Non-pigmented ciliary epithelial cell (primary cell): Measurements from ENCODE around the gene NPEPL1.

Source experiments
- DNase-seq: peaks from one replicate; pipeline ENCODE4 v3.0.0-alpha.2; 2010; ENCODE audit warnings: low read depth

NPEPL1 gene

GRCh38 chr20:58658760-58659159, 33.8 kb upstream of the NPEPL1 start:
- no peak for DNase-seq

- no peak for DNase-seq
Measured at GRCh38 chr20:58659841-58660240, 32.8 kb upstream of the NPEPL1 start.

- no peak for DNase-seq
Measured at GRCh38 chr20:58660855-58661597, 31.6 kb upstream of the NPEPL1 start.

GRCh38 chr20:58661598-58662473, 30.8 kb upstream of the NPEPL1 start:
- DNase-seq = no peak

DNA sequence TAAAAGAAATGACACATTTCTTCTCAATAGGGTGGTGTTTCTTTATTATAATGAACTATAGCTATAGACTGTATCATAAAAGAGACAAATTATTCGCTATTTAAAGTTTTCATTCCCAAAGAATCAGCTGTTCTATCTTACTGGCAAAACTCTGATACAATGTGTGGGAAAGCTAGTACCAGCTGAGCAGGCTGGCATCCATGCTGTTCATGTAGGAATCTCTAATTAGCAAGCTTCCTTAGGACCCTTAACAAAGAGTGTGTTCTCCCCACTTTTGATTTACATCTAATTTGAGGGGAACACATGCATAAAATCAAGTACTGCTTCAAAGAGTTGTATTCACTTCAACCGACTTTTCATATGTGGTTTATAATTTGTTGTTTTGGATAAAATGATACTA, 28.3 kb upstream of the NPEPL1 start:
- no peak for DNase-seq

DNA sequence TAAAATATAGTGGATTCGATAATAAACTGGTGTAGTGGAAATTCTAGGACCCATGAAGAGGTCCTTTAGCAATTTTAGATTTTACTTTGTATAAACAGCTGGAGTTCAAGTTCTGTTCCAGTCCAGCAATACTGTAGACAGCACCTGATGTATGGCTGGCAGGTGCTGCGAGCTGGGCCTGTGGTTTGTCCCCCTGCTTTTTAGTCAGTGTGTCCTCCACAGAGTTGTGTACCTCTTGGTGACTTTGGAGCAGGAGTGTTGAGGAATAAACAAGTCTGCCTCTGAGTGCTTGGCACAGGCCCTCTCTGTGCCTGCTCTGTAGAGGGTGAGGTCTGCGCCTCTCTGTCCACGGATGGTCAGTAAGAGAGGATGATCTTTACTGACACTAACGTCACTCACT, 27.7 kb upstream of the NPEPL1 start:
- no peak for DNase-seq

GRCh38 chr20:58665606-58666005, 27.0 kb upstream of the NPEPL1 start:
- DNase-seq = no peak

GRCh38 chr20:58666702-58667101, 25.9 kb upstream of the NPEPL1 start:
- no peak for DNase-seq

DNA sequence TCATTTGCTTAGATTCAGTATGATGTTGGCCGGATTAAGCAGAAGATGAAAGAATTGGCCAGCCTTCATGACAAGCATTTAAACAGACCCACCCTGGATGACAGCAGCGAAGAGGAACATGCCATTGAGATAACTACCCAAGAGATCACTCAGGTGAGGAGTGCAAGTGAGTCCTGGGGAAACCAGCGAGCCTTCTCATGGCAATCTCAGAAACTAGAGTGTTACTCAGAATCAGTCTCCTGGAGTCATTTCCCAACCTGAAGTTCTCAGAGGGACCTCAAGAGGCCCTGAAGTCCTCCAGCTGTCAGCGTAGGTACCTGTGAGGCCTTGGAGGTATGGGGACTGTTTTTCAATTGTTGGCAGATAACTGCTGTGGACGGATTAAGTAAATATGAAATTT, 24.6 kb upstream of the NPEPL1 start:
- no peak for DNase-seq

DNA sequence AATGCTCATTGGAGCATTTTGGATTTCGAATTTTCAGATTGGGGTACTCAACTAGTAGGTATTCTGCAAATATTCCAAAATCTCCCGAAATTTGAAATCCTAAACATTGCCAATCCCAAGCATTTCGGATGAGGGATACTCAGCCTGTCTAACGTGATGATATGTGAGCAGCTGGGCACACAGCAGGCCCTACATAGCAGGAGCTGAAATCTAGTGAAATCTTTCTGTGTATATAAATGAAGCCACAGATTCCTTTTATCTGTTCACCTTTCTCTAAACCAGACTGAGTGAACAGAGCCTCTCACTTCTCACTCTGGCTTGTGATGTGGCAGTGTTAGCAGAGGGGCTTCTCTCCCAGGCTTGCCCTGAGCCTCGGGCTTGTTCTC, 23.7 kb upstream of the NPEPL1 start:
- no peak for DNase-seq

DNA sequence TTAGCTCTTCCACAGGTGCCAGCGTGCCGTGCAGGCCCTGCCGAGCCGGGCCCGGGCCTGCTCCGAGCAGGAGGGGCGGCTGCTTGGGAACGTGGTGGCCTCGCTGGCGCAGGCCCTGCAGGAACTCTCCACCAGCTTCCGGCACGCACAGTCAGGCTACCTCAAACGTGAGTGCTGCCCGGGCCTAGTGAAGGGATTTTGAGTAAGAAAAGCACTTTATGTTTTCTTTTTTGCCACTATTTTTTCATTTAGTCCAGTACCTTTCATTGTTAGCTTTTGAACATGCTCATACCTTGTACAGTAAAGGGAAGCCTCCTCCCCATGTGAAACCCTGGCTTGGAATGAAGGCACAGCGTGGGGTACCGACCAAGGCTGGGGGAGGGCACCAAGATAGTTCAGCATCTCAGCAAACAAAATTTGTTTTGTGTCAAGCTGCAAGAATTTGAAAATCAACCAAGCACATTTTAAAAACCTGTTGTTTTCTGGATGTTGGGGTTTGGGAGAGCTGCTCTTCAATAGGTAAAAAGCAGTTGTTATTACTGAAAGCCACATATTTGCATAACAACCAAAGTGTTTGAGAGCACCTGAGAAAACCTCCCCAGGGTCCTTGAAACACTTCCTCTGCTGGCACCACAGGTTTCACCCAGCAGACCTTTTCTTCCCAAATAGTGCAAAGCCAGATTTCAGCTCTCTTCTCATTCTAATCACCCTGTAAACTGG, 23.2 kb upstream of the NPEPL1 start:
- no peak for DNase-seq

GRCh38 chr20:58670102-58670501, 22.5 kb upstream of the NPEPL1 start:
- DNase-seq = no peak

- no peak for DNase-seq
Measured at GRCh38 chr20:58670659-58671058, 21.9 kb upstream of the NPEPL1 start.

DNA sequence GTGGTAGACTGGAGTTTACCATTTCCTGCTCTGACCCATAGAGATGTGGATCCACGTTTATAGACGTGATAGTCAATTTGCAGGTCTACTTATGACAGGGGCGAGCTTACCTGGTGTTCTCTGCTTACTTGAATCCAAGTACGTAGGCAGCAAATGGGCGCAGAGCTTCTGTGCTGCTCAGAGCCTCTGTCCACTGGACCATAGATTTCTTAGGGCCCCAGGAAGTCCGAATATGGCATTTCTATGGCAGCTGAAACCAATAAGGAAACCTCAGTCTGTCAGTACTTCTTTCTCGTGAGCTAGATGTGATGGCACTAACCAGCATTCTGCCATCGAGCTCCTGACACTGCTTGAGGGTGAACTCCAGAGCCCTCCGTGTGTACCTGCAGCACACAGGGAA, 19.5 kb upstream of the NPEPL1 start:
- no peak for DNase-seq

- DNase-seq = no peak
Measured at GRCh38 chr20:58675146-58675584, 17.4 kb upstream of the NPEPL1 start.

GRCh38 chr20:58675641-58676040, 17.0 kb upstream of the NPEPL1 start:
- DNase-seq = no peak

DNA sequence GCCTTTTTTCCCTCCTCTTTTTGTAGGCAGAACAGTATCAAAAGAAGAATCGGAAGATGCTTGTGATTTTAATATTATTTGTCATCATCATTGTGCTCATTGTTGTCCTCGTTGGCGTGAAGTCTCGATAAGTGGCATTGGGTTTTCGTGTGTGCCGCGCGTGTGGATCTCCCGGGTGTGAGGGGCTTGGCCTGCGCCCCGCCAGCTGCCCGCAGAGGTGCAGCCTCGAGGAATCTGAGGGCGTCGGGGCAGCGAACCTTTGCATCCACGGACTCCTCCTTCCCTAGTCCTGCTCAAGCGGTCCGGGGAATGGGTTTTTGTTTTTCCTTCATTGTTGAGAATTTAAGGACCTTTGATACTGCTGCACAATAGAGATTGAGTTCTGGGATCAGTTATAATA, 16.4 kb upstream of the NPEPL1 start:
- no peak for DNase-seq

DNA sequence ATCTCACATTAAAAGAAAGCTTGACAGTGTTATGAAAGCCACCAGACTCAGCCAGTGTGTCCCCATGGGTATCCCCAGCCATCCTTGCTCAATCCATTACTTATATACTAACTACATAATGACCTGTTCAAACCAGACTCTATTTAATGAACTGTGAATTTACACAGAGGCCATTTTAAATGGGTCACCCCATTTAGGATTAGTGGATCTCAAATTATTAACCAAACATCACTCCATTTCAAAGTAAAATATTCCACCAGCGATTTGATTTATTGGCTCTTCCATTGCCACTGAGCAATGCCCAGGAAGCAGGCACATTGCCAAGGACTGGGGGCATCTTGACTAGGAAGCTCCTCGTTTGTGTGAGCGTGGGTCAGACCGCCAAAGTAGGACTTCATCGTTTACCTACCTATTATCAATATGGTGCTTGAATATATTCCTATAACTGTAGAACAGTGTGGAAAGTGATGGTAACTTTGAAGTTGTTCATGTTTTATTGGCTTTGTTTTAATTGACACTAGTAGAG, 15.5 kb upstream of the NPEPL1 start:
- DNase-seq = no peak

GRCh38 chr20:58677808-58678207, 14.8 kb upstream of the NPEPL1 start:
- DNase-seq = no peak

DNA sequence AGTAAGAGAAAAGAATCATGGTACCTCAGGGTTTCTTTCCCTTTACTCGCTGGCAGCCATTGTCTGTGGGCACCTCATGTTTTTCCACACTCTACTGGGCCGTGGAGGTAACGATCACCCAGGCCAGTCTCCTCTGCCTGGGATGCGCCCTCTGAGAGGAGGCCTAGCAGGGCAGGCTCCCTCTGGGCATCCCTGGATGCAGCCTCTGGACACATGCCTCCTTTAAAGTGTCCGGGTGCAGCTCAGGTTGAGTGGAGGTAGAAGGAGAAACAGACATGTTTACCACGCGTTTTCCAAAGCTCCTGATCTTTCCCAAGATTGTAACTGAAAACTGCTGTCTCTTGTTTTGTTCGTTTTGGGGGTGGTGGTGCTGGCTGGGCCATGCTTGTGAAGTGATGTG, 13.8 kb upstream of the NPEPL1 start:
- DNase-seq = no peak

DNA sequence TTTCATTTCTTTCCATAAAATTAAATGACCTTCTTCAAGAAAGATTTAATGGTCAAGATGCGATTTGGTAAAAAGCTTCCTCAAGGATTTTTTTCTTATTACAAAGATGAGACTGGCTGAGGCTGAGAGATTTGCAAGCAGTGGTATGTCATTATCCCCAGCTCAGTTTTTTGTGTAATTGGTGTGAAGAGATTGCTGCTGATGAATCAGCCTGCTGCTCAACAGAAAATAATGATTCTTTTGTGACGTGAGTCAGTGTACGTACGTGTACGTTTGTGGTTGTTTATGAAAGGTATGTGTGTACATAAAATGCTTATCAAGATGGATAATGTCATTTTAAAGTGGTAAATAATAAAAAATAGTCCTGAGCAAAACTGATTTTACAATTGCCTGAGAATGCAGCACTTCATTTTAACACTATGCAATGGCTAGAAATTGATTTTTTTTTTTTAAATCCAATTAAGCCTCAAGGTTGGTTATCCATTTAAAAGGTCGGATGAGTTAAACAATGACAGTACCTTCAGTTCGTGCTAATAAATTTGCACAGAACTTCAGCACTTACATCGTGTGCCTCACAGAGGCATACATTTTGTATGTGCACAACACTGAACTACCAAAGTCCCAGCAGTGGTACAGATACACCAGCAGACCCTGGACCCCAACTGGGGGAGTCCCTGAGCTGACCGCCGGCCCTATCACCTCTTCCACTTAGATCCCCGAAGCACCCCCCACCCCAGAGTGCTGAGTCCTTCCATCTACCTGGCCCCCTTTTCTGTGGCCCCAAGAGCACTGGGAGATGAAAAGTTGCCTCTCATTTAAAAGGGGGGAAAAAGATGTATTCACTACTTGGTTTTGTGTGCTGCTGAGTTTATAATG, 9.7 kb upstream of the NPEPL1 start:
- DNase-seq = no peak

- DNase-seq = no peak
Measured at GRCh38 chr20:58684291-58684690, 8.3 kb upstream of the NPEPL1 start.
